IMR-90 (cell line): ENCODE data around the gene PIK3R5. TPM values are rescaled to one million over a fixed set of nuclear protein-coding genes. Genes with fewer than 3 reads are reported as not detected.

Source experiments
- ATAC-seq: fragments of 200-7000 bp; cut with Tn5 transposase; 2 replicates; pipeline ENCODE4 v1.9.1; 2020; ENCODE audit warnings: low read depth, mild to moderate bottlenecking, moderate library complexity
- BruUV-seq: library from RNA; stranded (reverse); fragments of 400-500 nt; replicated peaks from 2 replicates; lab custom pipeline; 2021; lab: Mats Ljungman, UMichigan
- CTCF ChIA-PET: fragments of 300-600 bp; formaldehyde crosslinking; extraction: SDS; loops from one replicate; lab custom pipeline; 2021; ENCODE audit warnings: antibody characterized with exemption; lab: Yijun Ruan, JAX
- POLR2A ChIA-PET: fragments of 300-600 bp; sonication (Branson Sonifier 250); formaldehyde crosslinking; loops from one replicate; lab custom pipeline; 2022; ENCODE audit warnings: antibody characterized with exemption; ENCODE audit not compliant: unreplicated experiment; lab: Charles Lee
- DNase-seq: peaks from one replicate; pipeline ENCODE4 v3.0.0; 2013
- H2AFZ ChIP-seq: replicated peaks from 2 replicates; pipeline ENCODE3; 2013; ENCODE audit warnings: low read length, mild to moderate bottlenecking; ENCODE audit not compliant: poor library complexity
- H2AK5ac ChIP-seq: 2 replicates; pipeline ENCODE4 v1.6.1; 2013; ENCODE audit warnings: low read depth, low read length, inconsistent platforms
- H2AK9ac ChIP-seq: replicated peaks from 2 replicates; pipeline ENCODE3; 2013; ENCODE audit warnings: mild to moderate bottlenecking, low read depth, low read length, moderate library complexity; ENCODE audit not compliant: poor library complexity
- H2BK120ac ChIP-seq: 2 replicates; pipeline ENCODE4 v1.6.1; 2013; ENCODE audit warnings: low read depth, low read length, inconsistent platforms
- H2BK15ac ChIP-seq: 3 replicates; pipeline ENCODE4 v1.6.1; 2013; ENCODE audit warnings: low read depth, low read length, inconsistent platforms
- H2BK20ac ChIP-seq: 2 replicates; pipeline ENCODE4 v1.6.1; 2013; ENCODE audit warnings: low read depth, mild to moderate bottlenecking, inconsistent platforms, low read length, moderate library complexity
- H2BK5ac ChIP-seq: 2 replicates; pipeline ENCODE4 v1.6.1; 2013; ENCODE audit warnings: mild to moderate bottlenecking, low read depth, low read length, inconsistent platforms; ENCODE audit not compliant: poor library complexity, severe bottlenecking
- H3K14ac ChIP-seq: replicated peaks from 2 replicates; pipeline ENCODE4 v1.6.1; 2013; ENCODE audit warnings: low read depth, low read length, inconsistent platforms
- H3K18ac ChIP-seq: 2 replicates; pipeline ENCODE4 v1.6.1; 2013; ENCODE audit warnings: low read depth, low read length, control low read depth
- H3K23ac ChIP-seq: 2 replicates; pipeline ENCODE4 v1.6.1; 2013; ENCODE audit warnings: low read depth, low read length, inconsistent platforms
- H3K27ac ChIP-seq: 2 replicates; pipeline ENCODE4 v1.5.1; 2013; ENCODE audit warnings: mild to moderate bottlenecking, control low read depth, low read length; ENCODE audit not compliant: insufficient read depth
- H3K27me3 ChIP-seq: 2 replicates; pipeline ENCODE4 v1.6.1; 2013; ENCODE audit warnings: low read length; ENCODE audit not compliant: control insufficient read depth, insufficient read depth
- H3K36me3 ChIP-seq: 2 replicates; pipeline ENCODE4 v1.6.1; 2013; ENCODE audit warnings: low read length, mixed read lengths; ENCODE audit not compliant: control insufficient read depth, insufficient read depth
- H3K4ac ChIP-seq: 2 replicates; pipeline ENCODE4 v1.6.1; 2013; ENCODE audit warnings: low read depth, low read length, inconsistent platforms
- H3K4me1 ChIP-seq: 2 replicates; pipeline ENCODE4 v1.6.1; 2013; ENCODE audit warnings: low read length, mixed read lengths; ENCODE audit not compliant: control insufficient read depth, insufficient read depth
- H3K4me2 ChIP-seq: 2 replicates; pipeline ENCODE4 v1.6.1; 2013; ENCODE audit warnings: low read depth, mild to moderate bottlenecking, control low read depth, low read length, moderate library complexity
- H3K4me3 ChIP-seq: 2 replicates; pipeline ENCODE4 v1.5.1; 2013; ENCODE audit warnings: low read depth, mild to moderate bottlenecking, control low read depth, low read length, moderate library complexity; ENCODE audit not compliant: insufficient read depth
- H3K56ac ChIP-seq: 2 replicates; pipeline ENCODE4 v1.6.1; 2013; ENCODE audit warnings: low read length, inconsistent platforms; ENCODE audit not compliant: insufficient read depth; ENCODE audit errors: extremely low read depth
- H3K79me1 ChIP-seq, 2 experiments: 2 replicates each; pipeline ENCODE4 v1.6.1; 2013; ENCODE audit warnings: low read length in 2 of 2, inconsistent platforms in 1 of 2, low read depth in 1 of 2
- H3K9ac ChIP-seq: 2 replicates; pipeline ENCODE4 v1.6.1; 2013; ENCODE audit warnings: low read depth, low read length, control low read depth
- H3K9me1 ChIP-seq: 2 replicates; pipeline ENCODE4 v1.6.1; 2013; ENCODE audit warnings: low read length, inconsistent platforms; ENCODE audit not compliant: insufficient read depth
- H3K9me3 ChIP-seq: 2 replicates; pipeline ENCODE4 v1.6.1; 2013; ENCODE audit warnings: low read length; ENCODE audit not compliant: control insufficient read depth, insufficient read depth
- H4K20me1 ChIP-seq: 2 replicates; pipeline ENCODE4 v1.6.1; 2013; ENCODE audit warnings: low read length, inconsistent platforms; ENCODE audit not compliant: insufficient read depth
- H4K5ac ChIP-seq: 2 replicates; pipeline ENCODE4 v1.6.1; 2013; ENCODE audit warnings: mild to moderate bottlenecking, low read depth, low read length, control low read depth
- H4K8ac ChIP-seq, 2 experiments: 2 replicates each; pipeline ENCODE4 v1.6.1; 2013; ENCODE audit warnings: low read depth in 2 of 2, low read length in 2 of 2, control low read depth in 1 of 2, inconsistent platforms in 1 of 2
- H4K91ac ChIP-seq: 2 replicates; pipeline ENCODE4 v1.6.1; 2013; ENCODE audit warnings: low read depth, low read length, inconsistent platforms; ENCODE audit not compliant: insufficient read depth
- CTCF ChIP-seq: conservative IDR thresholded peaks from 2 replicates; pipeline ENCODE4 v1.5.1; 2012; ENCODE audit warnings: mild to moderate bottlenecking, low read depth, low read length, improper control_type of control experiment
- FOS ChIP-seq: fragments of 150-350 bp; IDR thresholded peaks from 2 replicates; pipeline ENCODE4 v1.6.1; 2016; ENCODE audit warnings: low read depth, low read length
- WGBS, 2 experiments: methylation state at CpG; one replicate each; pipeline versions ENCODE4 v1.1.5 to v1.1.7; 2013; ENCODE audit warnings: missing lambda C conversion rate in 2 of 2; ENCODE audit not compliant: insufficient read length in 1 of 2; ENCODE audit errors: extremely low coverage in 2 of 2; 5-methylcytosine and 5-hydroxymethylcytosine counted together
- dilution Hi-C: fragments of 300-500 bp; cut with HindIII; formaldehyde crosslinking; loops from one replicate; pipeline ENCODE4 v1.14.3; 2018; ENCODE audit warnings: low sequenced_read_pairs; ENCODE audit not compliant: unreplicated experiment
- in situ Hi-C: fragments of 300-500 bp; cut with MboI; formaldehyde crosslinking; loops from 3 replicates; pipeline ENCODE4 v1.14.3; 2019; ENCODE audit warnings: low sequenced_read_pairs, inconsistent platforms, mixed read lengths
- intact Hi-C: fragments of 100-400 bp; cut with micrococcal nuclease; formaldehyde crosslinking; loops from 2 replicates; pipeline ENCODE4 v1.10.0; 2022
- polyA plus RNA-seq, 3 experiments: library from polyadenylated mRNA; depleted of rRNA; stranded (reverse); fragments of >200 nt; gene quantifications; 2 replicates each; pipeline ENCODE4 v1.2.3, GENCODE V29; 2012; ENCODE audit warnings: low replicate concordance in 1 of 3
- total RNA-seq: library from RNA; depleted of rRNA; stranded (reverse); fragments of >200 nt; gene quantifications from 2 replicates; pipeline ENCODE4 v1.2.3, GENCODE V29; 2012

PIK3R5 gene
- total and polyA plus RNA-seq, 2 of the 4 experiments (the other 2 are of a cell fraction): not detected

- Histone ChIP-seq H3K4me3 (no peak overlapping the region), H3K23ac (no peak overlapping the region), H3K9me3 (no peaks in the 10 kb centered on the region; the same call in 1 of the 2 replicates), H4K91ac (no peak overlapping the region), H3K36me3 (no peaks in the 10 kb centered on the region), H4K8ac (no peak overlapping the region), H3K27me3 (no peaks in the 10 kb centered on the region; the same call in 1 of the 2 replicates), H3K4me1 (no peaks in the 10 kb centered on the region), H2BK5ac (no peak overlapping the region), H2BK20ac (no peak overlapping the region), H3K79me1 (no peaks in the 10 kb centered on the region), H2BK120ac (no peak overlapping the region), H3K9me1 (no peaks in the 10 kb centered on the region), H2AFZ (no peak overlapping the region), H2AK5ac (no peak overlapping the region), H3K27ac (no peak overlapping the region), H3K4me2 (no peak overlapping the region), H4K5ac (no peak overlapping the region), H3K9ac (no peak overlapping the region), H2BK15ac (no peak overlapping the region), H3K4ac (no peak overlapping the region), H4K20me1 (no peaks in the 10 kb centered on the region), H3K18ac (no peak overlapping the region), H3K56ac (no peak overlapping the region), H3K14ac (no peak overlapping the region), H2AK9ac (no peak overlapping the region)
- CTCF ChIA-PET: no interaction called here
- dilution Hi-C loops (no loop called here), intact Hi-C loops (no loop called here), in situ Hi-C loops (no loop called here)
- WGBS, 2 experiments: no CpG with 5 or more reads among the region's 7 CpGs
- no TSS peak for BruUV-seq
- POLR2A ChIA-PET: no interaction called here
- DNase-seq (no peak), ATAC-seq (no peak)
- no peak for TF ChIP-seq CTCF
- TF ChIP-seq FOS: no peak
These were observed 83.9 kb downstream of the PIK3R5 start for GRCh38 chr17:8881606-8882005.
